ENCODE results near the gene RAI2. TPM values are rescaled to one million over a fixed set of nuclear protein-coding genes. Genes with fewer than 3 reads are reported as not detected.

RAI2 gene
- under 0.01 and 0.36 TPM in 2 replicates for total RNA-seq

DNA sequence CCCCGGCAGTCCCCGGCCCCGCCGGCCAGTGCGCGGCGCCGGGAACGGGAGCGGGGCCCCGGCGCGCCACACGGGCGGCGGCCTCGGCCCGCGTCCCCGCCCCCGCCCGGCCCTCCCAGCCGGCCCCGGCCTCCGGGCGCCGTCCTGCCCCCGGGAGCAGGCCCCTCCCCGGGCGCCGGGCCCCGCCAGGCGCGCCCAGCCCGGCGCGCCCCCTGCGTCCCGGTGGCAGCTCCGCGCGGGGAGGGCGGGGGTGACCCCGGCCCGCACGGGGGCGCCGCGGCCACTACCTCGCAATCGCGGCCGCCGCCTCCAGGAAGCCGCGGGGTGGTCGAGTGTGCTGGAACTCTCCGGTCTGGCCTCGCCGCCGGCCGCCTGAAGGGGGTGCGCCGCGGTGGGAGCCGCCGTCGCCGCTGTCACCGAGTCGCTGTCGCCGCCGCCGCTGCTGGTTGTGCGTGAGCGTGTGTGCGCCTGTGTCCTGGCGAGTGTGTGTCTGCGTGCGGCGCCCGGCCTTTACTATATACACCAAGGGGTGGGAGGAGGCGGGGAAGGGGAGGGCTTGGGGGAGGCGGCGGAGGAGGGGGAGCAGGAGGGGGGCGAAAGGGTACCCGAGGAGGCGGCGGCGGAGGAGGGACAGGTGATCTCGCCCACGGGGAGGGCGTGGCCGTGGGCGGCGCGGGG is at the start of gene RAI2:
Gene RAI2 (minus strand): TSS at position 488 of the 678 bp plus-strand sequence. CDS start 59,288 bp downstream, outside the sequence.
- TF ChIP-seq, protein P1, sequence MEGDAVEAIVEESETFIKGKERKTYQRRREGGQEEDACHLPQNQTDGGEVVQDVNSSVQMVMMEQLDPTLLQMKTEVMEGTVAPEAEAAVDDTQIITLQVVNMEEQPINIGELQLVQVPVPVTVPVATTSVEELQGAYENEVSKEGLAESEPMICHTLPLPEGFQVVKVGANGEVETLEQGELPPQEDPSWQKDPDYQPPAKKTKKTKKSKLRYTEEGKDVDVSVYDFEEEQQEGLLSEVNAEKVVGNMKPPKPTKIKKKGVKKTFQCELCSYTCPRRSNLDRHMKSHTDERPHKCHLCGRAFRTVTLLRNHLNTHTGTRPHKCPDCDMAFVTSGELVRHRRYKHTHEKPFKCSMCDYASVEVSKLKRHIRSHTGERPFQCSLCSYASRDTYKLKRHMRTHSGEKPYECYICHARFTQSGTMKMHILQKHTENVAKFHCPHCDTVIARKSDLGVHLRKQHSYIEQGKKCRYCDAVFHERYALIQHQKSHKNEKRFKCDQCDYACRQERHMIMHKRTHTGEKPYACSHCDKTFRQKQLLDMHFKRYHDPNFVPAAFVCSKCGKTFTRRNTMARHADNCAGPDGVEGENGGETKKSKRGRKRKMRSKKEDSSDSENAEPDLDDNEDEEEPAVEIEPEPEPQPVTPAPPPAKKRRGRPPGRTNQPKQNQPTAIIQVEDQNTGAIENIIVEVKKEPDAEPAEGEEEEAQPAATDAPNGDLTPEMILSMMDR (IDR thresholded peaks at IDR 0.05; ENCODE audit: extremely low read depth, low read depth, low read length) = no peak
- H4K20me1 ChIP-seq (ENCODE audit: insufficient read depth, low read length) = no peaks in the 10 kb centered on the region
- H3K27ac ChIP-seq (ENCODE audit: low read depth, low read length) = no peak within 1 kb of the TSS
- H3K4me3 ChIP-seq (ENCODE audit: insufficient read depth, low read length) = no peak within 1 kb of the TSS
- DNase-seq (ENCODE audit: insufficient read length, low spot score, missing footprints) = no peak
- H3K9me3 ChIP-seq (ENCODE audit: low read depth, low read length) = no peaks in the 10 kb centered on the region
- no peaks in the 10 kb centered on the region for H3K36me3 ChIP-seq (ENCODE audit: insufficient read depth, low read length)
- H3K4me1 ChIP-seq (ENCODE audit: insufficient read depth, low read length) = no peaks in the 10 kb centered on the region
- no peaks in the 10 kb centered on the region for H3K79me2 ChIP-seq (ENCODE audit: insufficient read depth, low read length)
- peaks cover 46% of the 10 kb centered on the region for H3K27me3 ChIP-seq (ENCODE audit: insufficient read depth, low read length)
- no peak within 1 kb of the TSS for H2AFZ ChIP-seq (ENCODE audit: low read length)
- no peak within 1 kb of the TSS for H3K4me2 ChIP-seq (ENCODE audit: insufficient read depth, low read length)

DNA sequence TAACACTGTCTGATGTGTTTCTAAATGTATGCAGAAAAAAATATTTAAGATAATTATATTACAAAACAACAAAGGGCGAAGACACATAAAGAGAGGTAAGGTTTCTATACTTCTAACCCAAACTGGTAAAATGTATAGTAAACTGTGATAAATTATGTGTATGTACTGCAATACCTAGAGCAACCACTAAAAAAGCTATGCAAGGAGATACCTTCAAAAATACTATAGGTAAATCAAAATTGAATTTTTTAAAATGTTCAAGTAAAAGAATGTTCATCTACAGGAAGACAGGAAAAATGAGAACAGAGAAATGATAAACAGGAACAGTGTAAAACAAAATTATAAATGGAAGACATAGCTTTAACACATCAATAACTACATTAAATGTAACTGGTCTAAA is 27.3 kb upstream of the RAI2 start:
- H3K36me3 ChIP-seq (ENCODE audit: insufficient read depth, low read length) = no peaks in the 10 kb centered on the region
- no peaks in the 10 kb centered on the region for H3K79me2 ChIP-seq (ENCODE audit: insufficient read depth, low read length)
- H3K4me1 ChIP-seq (ENCODE audit: insufficient read depth, low read length) = no peaks in the 10 kb centered on the region
- no peak for DNase-seq (ENCODE audit: insufficient read length, low spot score, missing footprints)
- H3K4me3 ChIP-seq (ENCODE audit: insufficient read depth, low read length) = no peak overlapping the region
- TF ChIP-seq, protein P1 (IDR thresholded peaks at IDR 0.05; ENCODE audit: extremely low read depth, low read depth, low read length) = no peak
- no peak overlapping the region for H3K4me2 ChIP-seq (ENCODE audit: insufficient read depth, low read length)
- H3K27ac ChIP-seq (ENCODE audit: low read depth, low read length) = no peak overlapping the region
- no peaks in the 10 kb centered on the region for H4K20me1 ChIP-seq (ENCODE audit: insufficient read depth, low read length)
- H3K27me3 ChIP-seq (ENCODE audit: insufficient read depth, low read length) = peaks cover under 1% of the 10 kb centered on the region
- H2AFZ ChIP-seq (ENCODE audit: low read length) = no peak overlapping the region
- no peaks in the 10 kb centered on the region for H3K9me3 ChIP-seq (ENCODE audit: low read depth, low read length)

DNA sequence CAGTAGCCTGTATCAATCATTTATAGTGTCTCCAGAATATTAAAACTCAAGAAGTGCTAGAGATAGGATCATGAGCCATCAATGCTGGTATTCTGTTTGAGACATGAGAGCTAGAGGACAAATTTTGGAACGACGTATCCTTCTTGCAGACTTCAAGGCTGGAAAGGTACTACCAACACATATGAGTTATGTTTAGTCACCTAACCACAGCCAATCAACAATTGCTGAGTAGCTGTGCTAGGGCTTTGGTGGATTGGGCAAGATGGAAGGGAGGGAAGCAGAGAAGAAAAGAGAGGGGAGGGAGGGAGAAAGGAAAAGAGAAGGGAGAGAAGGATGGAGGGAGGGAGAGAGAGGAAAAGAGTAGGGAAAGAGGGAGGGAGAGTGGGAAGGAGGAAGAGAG is 21.6 kb upstream of the RAI2 start:
- Histone ChIP-seq H3K4me1 (ENCODE audit: insufficient read depth, low read length) (no peaks in the 10 kb centered on the region), H2AFZ (ENCODE audit: low read length) (no peak overlapping the region), H3K4me2 (ENCODE audit: insufficient read depth, low read length) (no peak overlapping the region), H3K27me3 (ENCODE audit: insufficient read depth, low read length) (peaks cover 4% of the 10 kb centered on the region), H3K79me2 (ENCODE audit: insufficient read depth, low read length) (no peaks in the 10 kb centered on the region), H3K27ac (ENCODE audit: low read depth, low read length) (no peak overlapping the region), H3K9me3 (ENCODE audit: low read depth, low read length) (no peaks in the 10 kb centered on the region), H3K36me3 (ENCODE audit: insufficient read depth, low read length) (no peaks in the 10 kb centered on the region), H3K4me3 (ENCODE audit: insufficient read depth, low read length) (no peak overlapping the region), H4K20me1 (ENCODE audit: insufficient read depth, low read length) (no peaks in the 10 kb centered on the region)
- no peak for DNase-seq (ENCODE audit: insufficient read length, low spot score, missing footprints)
- TF ChIP-seq, protein P1 (IDR thresholded peaks at IDR 0.05; ENCODE audit: extremely low read depth, low read depth, low read length) = no peak

DNA sequence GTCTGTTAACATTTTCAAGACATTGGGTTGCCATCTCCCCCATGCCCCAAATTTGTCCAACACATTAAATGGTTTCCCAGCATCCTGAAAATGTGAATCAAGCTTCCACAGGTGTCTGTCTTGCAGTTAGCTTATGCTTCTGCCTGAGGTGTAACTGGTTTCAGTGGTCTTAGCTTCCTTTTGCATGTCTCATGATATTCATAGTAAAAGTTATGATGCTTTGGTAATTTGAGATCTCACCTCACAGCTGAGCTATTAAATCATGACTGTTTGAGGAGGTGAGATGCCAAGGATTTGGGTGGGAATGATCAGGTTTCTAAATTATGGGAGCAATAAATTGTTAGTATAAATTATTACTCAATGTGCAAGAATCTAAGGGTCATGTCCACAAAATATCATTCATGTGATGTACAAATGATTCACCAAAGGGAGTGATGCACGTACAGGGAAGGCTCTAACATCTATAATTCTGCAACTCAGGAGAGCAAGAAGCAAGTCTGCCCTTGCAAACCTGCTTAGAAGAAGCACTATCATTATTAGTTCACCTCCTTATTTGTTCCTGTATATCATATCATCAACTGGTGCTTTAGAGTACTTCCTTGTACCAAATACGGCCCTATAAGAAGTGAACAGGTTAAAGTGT is 17.1 kb upstream of the RAI2 start:
- DNase-seq (ENCODE audit: insufficient read length, low spot score, missing footprints) = no peak

More for the DNA sequence above, 17.1 kb upstream of the RAI2 start:
- no peak overlapping the region for H3K4me3 ChIP-seq (ENCODE audit: insufficient read depth, low read length)
- H3K9me3 ChIP-seq (ENCODE audit: low read depth, low read length) = no peaks in the 10 kb centered on the region
- H3K79me2 ChIP-seq (ENCODE audit: insufficient read depth, low read length) = no peaks in the 10 kb centered on the region
- H3K27ac ChIP-seq (ENCODE audit: low read depth, low read length) = no peak overlapping the region
- no peak overlapping the region for H3K4me2 ChIP-seq (ENCODE audit: insufficient read depth, low read length)
- TF ChIP-seq, protein P1 (IDR thresholded peaks at IDR 0.05; ENCODE audit: extremely low read depth, low read depth, low read length) = no peak
- peaks cover under 1% of the 10 kb centered on the region for H3K27me3 ChIP-seq (ENCODE audit: insufficient read depth, low read length)
- H3K4me1 ChIP-seq (ENCODE audit: insufficient read depth, low read length) = no peaks in the 10 kb centered on the region
- no peaks in the 10 kb centered on the region for H3K36me3 ChIP-seq (ENCODE audit: insufficient read depth, low read length)
- no peak overlapping the region for H2AFZ ChIP-seq (ENCODE audit: low read length)
- no peaks in the 10 kb centered on the region for H4K20me1 ChIP-seq (ENCODE audit: insufficient read depth, low read length)

Data from osteoblast (primary cell).